Vagina (tissue), 2 donors: ENCODE measurements around the gene RAC2.

Experiments
- POLR2A ChIP-seq, 2 donors: fragments of 450-650 bp; IDR thresholded peaks; one replicate each; pipeline ENCODE4 v1.6.1; 2017; ENCODE audit warnings: antibody characterized with exemption in 2 of 2, mild to moderate bottlenecking in 2 of 2, moderate library complexity in 2 of 2
- POLR2AphosphoS5 ChIP-seq, 2 donors: sonication (generic); formaldehyde crosslinking; IDR thresholded peaks; one replicate each; pipeline ENCODE4 v1.9.0; 2017; ENCODE audit warnings: antibody characterized with exemption in 2 of 2, mild to moderate bottlenecking in 2 of 2, low read depth in 1 of 2; ENCODE audit not compliant: insufficient read depth in 1 of 2
- TF ChIP-seq, protein P1 (sequence below), 3 experiments: fragments of 450-650 bp in 2 of 3; fragments of 200-600 bp in 1 of 3; sonication (generic) in 1 of 3; IDR thresholded peaks; one replicate each; pipeline ENCODE4 v1.5.1; 2017 to 2019; ENCODE audit warnings: antibody characterized with exemption in 3 of 3, mild to moderate bottlenecking in 2 of 3, moderate library complexity in 2 of 3

GRCh38 chr22:37256075-37256726, 12.1 kb upstream of the RAC2 start:
- TF ChIP-seq POLR2A (IDR thresholded peaks at IDR 0.05) (no peak), POLR2AphosphoS5 (IDR thresholded peaks at IDR 0.05; ENCODE audit: insufficient read depth in 1 of 2, low read depth in 1 of 2) (no peak)
- TF ChIP-seq, protein P1, sequence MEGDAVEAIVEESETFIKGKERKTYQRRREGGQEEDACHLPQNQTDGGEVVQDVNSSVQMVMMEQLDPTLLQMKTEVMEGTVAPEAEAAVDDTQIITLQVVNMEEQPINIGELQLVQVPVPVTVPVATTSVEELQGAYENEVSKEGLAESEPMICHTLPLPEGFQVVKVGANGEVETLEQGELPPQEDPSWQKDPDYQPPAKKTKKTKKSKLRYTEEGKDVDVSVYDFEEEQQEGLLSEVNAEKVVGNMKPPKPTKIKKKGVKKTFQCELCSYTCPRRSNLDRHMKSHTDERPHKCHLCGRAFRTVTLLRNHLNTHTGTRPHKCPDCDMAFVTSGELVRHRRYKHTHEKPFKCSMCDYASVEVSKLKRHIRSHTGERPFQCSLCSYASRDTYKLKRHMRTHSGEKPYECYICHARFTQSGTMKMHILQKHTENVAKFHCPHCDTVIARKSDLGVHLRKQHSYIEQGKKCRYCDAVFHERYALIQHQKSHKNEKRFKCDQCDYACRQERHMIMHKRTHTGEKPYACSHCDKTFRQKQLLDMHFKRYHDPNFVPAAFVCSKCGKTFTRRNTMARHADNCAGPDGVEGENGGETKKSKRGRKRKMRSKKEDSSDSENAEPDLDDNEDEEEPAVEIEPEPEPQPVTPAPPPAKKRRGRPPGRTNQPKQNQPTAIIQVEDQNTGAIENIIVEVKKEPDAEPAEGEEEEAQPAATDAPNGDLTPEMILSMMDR (IDR thresholded peaks at IDR 0.05): no peak
